A549 (cell line): ENCODE data around the gene NAT8L. TPM values are rescaled to one million over a fixed set of nuclear protein-coding genes. Genes with fewer than 3 reads are reported as not detected.

Experiments used
- ATAC-seq, 2 experiments: fragments of 200-7000 bp in 1 of 2; fragments of >200 bp in 1 of 2; cut with Nextera tagmentation in 1 of 2; cut with Tn5 transposase in 1 of 2; 3 replicates each; pipeline versions ENCODE4 v1.8.0 to v1.9.1; 2018 to 2020; ENCODE audit warnings: mild to moderate bottlenecking in 1 of 2, moderate library complexity in 1 of 2
- CTCF ChIA-PET: fragments of 300-600 bp; sonication (Branson Sonifier 250); formaldehyde crosslinking; extraction: SDS; loops from one replicate; lab custom pipeline; 2021; ENCODE audit warnings: antibody characterized with exemption, inconsistent platforms; lab: Yijun Ruan, JAX
- POLR2A ChIA-PET: fragments of 350-600 bp; formaldehyde crosslinking; extraction: SDS; loops from one replicate; lab custom pipeline; 2021; ENCODE audit warnings: antibody characterized with exemption, inconsistent platforms; lab: Yijun Ruan, JAX
- DNase-seq, 2 experiments: peaks; one replicate each; pipeline versions ENCODE4 v3.0.0 to v3.0.0-alpha.2; 2011 to 2016; ENCODE audit warnings: low read depth in 1 of 2, low spot score in 1 of 2
- FAIRE-seq: peaks from 2 replicates; lab custom pipeline; 2011; peaks lifted over from hg19 to GRCh38; lab: Jason Lieb, UNC
- H3K27ac ChIP-seq, 2 experiments: fragments of >200 bp; sonication (Bioruptor Twin); formaldehyde crosslinking; 3 replicates each; pipeline ENCODE4 v1.5.1; 2016 to 2017
- H3K4me1 ChIP-seq: fragments of >200 bp; sonication (Bioruptor Twin); formaldehyde crosslinking; 3 replicates; pipeline ENCODE4 v1.6.1; 2016
- H3K4me2 ChIP-seq: fragments of >200 bp; sonication (Bioruptor Twin); formaldehyde crosslinking; 3 replicates; pipeline ENCODE4 v1.6.1; 2016
- H3K4me3 ChIP-seq: fragments of >200 bp; sonication (Bioruptor Twin); formaldehyde crosslinking; 3 replicates; pipeline ENCODE4 v1.5.1; 2016
- H3K9me3 ChIP-seq: fragments of >200 bp; sonication (Bioruptor Twin); formaldehyde crosslinking; 3 replicates; pipeline ENCODE4 v1.6.1; 2016
- CBX2 ChIP-seq: fragments of 200-600 bp; sonication (generic); IDR thresholded peaks from 2 replicates; pipeline ENCODE4 v1.6.1; 2016; ENCODE audit warnings: low read depth, mild to moderate bottlenecking, borderline replicate concordance
- CHD4 ChIP-seq: fragments of 200-600 bp; sonication (generic); IDR thresholded peaks from 2 replicates; pipeline ENCODE4 v1.6.1; 2016; ENCODE audit warnings: antibody characterized with exemption, mild to moderate bottlenecking, borderline replicate concordance
- FOSB ChIP-seq: fragments of 250-450 bp; sonication (Bioruptor Pico); IDR thresholded peaks from 2 replicates; pipeline ENCODE4 v1.5.0; 2020; ENCODE audit warnings: mild to moderate bottlenecking, moderate library complexity
- FOSL2 ChIP-seq, 2 experiments: fragments of 450-650 bp in 1 of 2; fragments of >200 bp in 1 of 2; sonication (Bioruptor Twin) in 1 of 2; formaldehyde crosslinking; IDR thresholded peaks; 2 replicates each; pipeline versions ENCODE4 v1.5.0 to v1.6.1; 2016 to 2020; ENCODE audit warnings: mild to moderate bottlenecking in 1 of 2, moderate library complexity in 1 of 2
- HOXA7 ChIP-seq: fragments of 250-450 bp; sonication (Bioruptor Pico); IDR thresholded peaks from 2 replicates; pipeline ENCODE4 v1.5.0; 2020; ENCODE audit warnings: mild to moderate bottlenecking, moderate library complexity
- MYC ChIP-seq: IDR thresholded peaks from 2 replicates; pipeline ENCODE4 v1.6.1; 2012; ENCODE audit warnings: mild to moderate bottlenecking, inconsistent platforms, low read length, improper control_type of control experiment, borderline replicate concordance
- NFE2L2 ChIP-seq: fragments of 150-350 bp; conservative IDR thresholded peaks from 2 replicates; pipeline ENCODE4 v1.6.1; 2014; ENCODE audit warnings: low read length
- NPAS2 ChIP-seq: fragments of 250-450 bp; sonication (Bioruptor Pico); IDR thresholded peaks from 2 replicates; pipeline ENCODE4 v1.8.0; 2022; ENCODE audit warnings: mild to moderate bottlenecking, moderate library complexity, borderline replicate concordance
- POLR2A ChIP-seq: IDR thresholded peaks from 2 replicates; pipeline ENCODE4 v1.6.1; 2012; ENCODE audit warnings: mild to moderate bottlenecking, low read length
- RAD21 ChIP-seq, 2 experiments: fragments of >200 bp in 1 of 2; sonication (Bioruptor Twin) in 1 of 2; formaldehyde crosslinking in 1 of 2; IDR thresholded peaks in 1 of 2; conservative IDR thresholded peaks in 1 of 2; 2 replicates in 1 of 2; 3 replicates in 1 of 2; pipeline ENCODE4 v1.6.1; 2012 to 2018; ENCODE audit warnings: inconsistent platforms in 1 of 2
- RARB ChIP-seq: fragments of 250-450 bp; sonication (Bioruptor Pico); IDR thresholded peaks from 2 replicates; pipeline ENCODE4 v1.8.0; 2021; ENCODE audit warnings: mild to moderate bottlenecking, moderate library complexity
- TP53 ChIP-seq: fragments of 250-450 bp; sonication (Bioruptor Pico); IDR thresholded peaks from 2 replicates; pipeline ENCODE4 v1.5.0; 2021; ENCODE audit warnings: mild to moderate bottlenecking, moderate library complexity
- ZFP36 ChIP-seq: fragments of 450-650 bp; IDR thresholded peaks from 2 replicates; pipeline ENCODE4 v1.6.1; 2014; ENCODE audit warnings: borderline replicate concordance; ENCODE audit not compliant: partially characterized antibody
- ZNF302 ChIP-seq: fragments of 250-450 bp; sonication (Bioruptor Pico); IDR thresholded peaks from 2 replicates; pipeline ENCODE4 v1.9.0; 2021; ENCODE audit warnings: inconsistent platforms, mild to moderate bottlenecking, moderate library complexity
- WGBS: methylation state at CpG from one replicate; pipeline ENCODE4 v1.1.6; 2017; ENCODE audit errors: missing lambda C conversion rate; 5-methylcytosine and 5-hydroxymethylcytosine counted together
- polyA plus RNA-seq, 4 experiments: library from polyadenylated mRNA; depleted of rRNA in 3 of 4; stranded (reverse); fragments of >200 nt; fragmentation: RNase III in 1 of 4; extraction: RNeasy Plus Mini Kit Qiagen cat#74134 plus additional on column Dnase treatment in 1 of 4; gene quantifications; 2 replicates in 3 of 4; 3 replicates in 1 of 4; pipeline ENCODE4 v1.2.3, GENCODE V29; 2011 to 2017
- TF ChIP-seq, protein P1 (sequence below): fragments of >200 bp; sonication (Bioruptor Twin); formaldehyde crosslinking; IDR thresholded peaks from 3 replicates; pipeline ENCODE4 v1.5.1; 2016
- TF ChIP-seq, protein P2 (sequence below): fragments of >200 bp; sonication (Bioruptor Twin); formaldehyde crosslinking; IDR thresholded peaks from 2 replicates; pipeline ENCODE4 v1.6.1; 2016
- TF ChIP-seq, protein P3 (sequence below): fragments of 250-450 bp; sonication (Bioruptor Pico); IDR thresholded peaks from 2 replicates; pipeline ENCODE4 v1.5.0; 2021; ENCODE audit warnings: mild to moderate bottlenecking, moderate library complexity, borderline replicate concordance

The NAT8L gene
- polyA plus RNA-seq, 2 of the 4 experiments (the other 2 are of a cell fraction): 2.6 to 8.2 TPM

DNA sequence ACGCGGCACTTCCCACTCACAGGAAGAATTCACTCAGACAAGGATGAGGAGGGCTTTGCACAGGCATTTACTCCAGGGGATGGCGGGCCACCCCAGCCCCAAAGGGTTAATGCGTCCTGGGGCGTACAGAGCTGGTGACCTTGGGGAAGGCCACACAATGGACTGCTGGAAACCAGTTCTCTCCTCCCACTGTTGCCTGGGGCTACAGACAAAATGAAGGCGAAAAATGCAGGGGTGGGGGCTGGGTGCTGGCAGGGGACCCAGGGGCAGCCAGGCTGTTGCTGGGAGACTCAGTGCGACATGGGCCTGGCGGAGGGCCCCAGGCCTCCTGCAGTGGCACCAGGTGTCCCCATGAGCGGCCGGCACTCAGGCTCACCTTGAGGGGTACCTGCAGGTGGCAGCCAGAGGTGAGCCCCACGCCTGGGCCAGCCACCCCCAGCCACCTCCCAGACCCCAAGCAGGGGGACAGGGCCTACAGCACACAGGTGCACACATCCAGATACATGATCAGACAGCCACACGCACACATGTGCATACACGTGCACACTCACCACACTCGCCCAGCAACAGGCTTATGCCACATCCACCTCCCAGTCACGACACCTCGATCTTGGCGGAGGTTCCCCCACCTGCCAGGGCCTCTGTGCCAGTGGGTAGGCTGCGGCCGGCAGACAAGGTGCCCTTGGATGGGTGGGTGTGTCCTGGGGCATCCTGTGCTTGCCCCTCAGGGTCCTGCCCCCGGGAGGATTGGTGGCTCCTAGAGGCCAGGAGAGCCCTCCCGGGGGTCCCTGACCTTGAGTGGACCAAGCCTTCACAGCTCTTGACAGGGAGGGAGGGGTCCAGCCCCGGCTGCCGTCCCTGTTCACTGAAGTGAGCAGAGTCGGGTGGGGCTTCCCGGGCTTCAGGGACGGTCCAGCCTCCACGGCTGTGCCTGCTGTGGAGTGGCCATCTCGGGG, 13.1 kb downstream of the NAT8L start:
- ATAC-seq (no peak), FAIRE-seq (no peak), DNase-seq (no peak)
- Histone ChIP-seq H3K4me2 (no peak overlapping the region), H3K4me3 (no peak overlapping the region), H3K9me3 (no peaks in the 10 kb centered on the region), H3K27ac (no peak overlapping the region), H3K4me1 (no peaks in the 10 kb centered on the region)
- 100% methylated on average over 8 of the region's 28 CpGs for WGBS
- POLR2A ChIA-PET: no interaction called here
- TF ChIP-seq HOXA7 (no peak), RAD21 (conservative IDR thresholded peaks at IDR 0.05 in 1 of 2, IDR thresholded peaks at IDR 0.05 in 1 of 2) (no peak), NPAS2 (CRISPR knock-in tag) (no peak), CBX2 (no peak), FOSL2 (IDR thresholded peaks at IDR 0.05) (no peak), FOSL2 (CRISPR knock-in tag; IDR thresholded peaks at IDR 0.05) (no peak), MYC (no peak), RARB (CRISPR knock-in tag) (no peak), CHD4 (no peak), NFE2L2 (no peak), POLR2A (no peak), ZNF302 (CRISPR knock-in tag) (no peak), TP53 (no peak), ZFP36 (no peak)
- TF ChIP-seq, protein P1, sequence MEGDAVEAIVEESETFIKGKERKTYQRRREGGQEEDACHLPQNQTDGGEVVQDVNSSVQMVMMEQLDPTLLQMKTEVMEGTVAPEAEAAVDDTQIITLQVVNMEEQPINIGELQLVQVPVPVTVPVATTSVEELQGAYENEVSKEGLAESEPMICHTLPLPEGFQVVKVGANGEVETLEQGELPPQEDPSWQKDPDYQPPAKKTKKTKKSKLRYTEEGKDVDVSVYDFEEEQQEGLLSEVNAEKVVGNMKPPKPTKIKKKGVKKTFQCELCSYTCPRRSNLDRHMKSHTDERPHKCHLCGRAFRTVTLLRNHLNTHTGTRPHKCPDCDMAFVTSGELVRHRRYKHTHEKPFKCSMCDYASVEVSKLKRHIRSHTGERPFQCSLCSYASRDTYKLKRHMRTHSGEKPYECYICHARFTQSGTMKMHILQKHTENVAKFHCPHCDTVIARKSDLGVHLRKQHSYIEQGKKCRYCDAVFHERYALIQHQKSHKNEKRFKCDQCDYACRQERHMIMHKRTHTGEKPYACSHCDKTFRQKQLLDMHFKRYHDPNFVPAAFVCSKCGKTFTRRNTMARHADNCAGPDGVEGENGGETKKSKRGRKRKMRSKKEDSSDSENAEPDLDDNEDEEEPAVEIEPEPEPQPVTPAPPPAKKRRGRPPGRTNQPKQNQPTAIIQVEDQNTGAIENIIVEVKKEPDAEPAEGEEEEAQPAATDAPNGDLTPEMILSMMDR: no peak
- TF ChIP-seq, protein P2, sequence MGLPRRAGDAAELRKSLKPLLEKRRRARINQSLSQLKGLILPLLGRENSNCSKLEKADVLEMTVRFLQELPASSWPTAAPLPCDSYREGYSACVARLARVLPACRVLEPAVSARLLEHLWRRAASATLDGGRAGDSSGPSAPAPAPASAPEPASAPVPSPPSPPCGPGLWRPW: no peak
- TF ChIP-seq, protein P3, sequence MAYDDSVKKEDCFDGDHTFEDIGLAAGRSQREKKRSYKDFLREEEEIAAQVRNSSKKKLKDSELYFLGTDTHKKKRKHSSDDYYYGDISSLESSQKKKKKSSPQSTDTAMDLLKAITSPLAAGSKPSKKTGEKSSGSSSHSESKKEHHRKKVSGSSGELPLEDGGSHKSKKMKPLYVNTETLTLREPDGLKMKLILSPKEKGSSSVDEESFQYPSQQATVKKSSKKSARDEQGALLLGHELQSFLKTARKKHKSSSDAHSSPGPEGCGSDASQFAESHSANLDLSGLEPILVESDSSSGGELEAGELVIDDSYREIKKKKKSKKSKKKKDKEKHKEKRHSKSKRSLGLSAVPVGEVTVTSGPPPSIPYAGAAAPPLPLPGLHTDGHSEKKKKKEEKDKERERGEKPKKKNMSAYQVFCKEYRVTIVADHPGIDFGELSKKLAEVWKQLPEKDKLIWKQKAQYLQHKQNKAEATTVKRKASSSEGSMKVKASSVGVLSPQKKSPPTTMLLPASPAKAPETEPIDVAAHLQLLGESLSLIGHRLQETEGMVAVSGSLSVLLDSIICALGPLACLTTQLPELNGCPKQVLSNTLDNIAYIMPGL (CRISPR knock-in tag): no peak
- CTCF ChIA-PET: interaction anchor here (1.3 kb wide), 1 partner anchor 16 kb away, joined by 3 read pairs; no protein-coding TSS in a partner anchor

DNA sequence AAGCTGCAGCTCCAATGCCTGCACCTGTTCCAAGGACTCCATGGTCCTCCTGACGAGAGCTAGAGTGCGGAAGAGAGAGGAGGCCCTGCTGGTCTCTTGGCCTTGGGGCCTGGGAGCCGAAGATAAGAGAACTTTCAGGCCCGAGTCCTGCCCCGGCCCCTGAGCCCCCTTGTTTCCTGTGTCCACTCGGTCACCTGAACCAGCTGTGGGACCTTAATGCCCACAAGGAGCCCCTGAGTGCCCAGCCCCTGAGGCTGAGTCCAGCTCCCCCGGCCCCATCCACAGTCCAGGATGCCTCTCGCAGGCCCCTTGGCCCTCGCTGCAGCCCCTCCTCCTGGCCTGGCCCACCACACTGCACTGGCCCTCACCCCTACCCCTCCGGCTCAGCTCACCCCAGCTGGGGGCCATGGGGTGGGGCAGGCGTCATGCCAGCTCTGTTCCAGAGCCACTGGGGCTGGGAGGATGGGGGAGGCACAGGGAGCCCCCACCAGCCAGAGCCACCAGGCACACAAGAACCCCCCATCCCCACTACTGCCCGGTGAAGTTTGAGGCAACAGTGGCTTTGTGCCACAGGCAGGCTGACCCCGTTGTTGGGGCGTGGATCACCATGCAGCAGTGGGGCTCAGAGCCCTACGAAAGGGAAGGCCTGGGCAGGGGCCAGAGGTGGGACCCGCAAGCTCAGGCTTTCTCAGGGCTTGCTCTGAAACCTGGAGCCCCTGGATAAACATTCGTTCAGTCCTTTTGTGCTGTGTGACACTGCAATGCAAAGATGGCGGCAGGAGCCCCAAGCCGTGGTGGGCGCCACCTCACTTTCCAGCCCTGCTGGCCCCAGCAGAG, 14.1 kb downstream of the NAT8L start:
- Histone ChIP-seq H3K4me2 (no peak overlapping the region), H3K4me3 (no peak overlapping the region), H3K27ac (no peak overlapping the region), H3K9me3 (no peaks in the 10 kb centered on the region), H3K4me1 (no peaks in the 10 kb centered on the region)
- DNase-seq: no peak
- TF ChIP-seq FOSB (CRISPR knock-in tag): no peak
- WGBS: 88% methylated on average over 16 of the region's 20 CpGs
- ChIA-PET CTCF (no interaction called here), POLR2A (no interaction called here)
- ATAC-seq: no peak
- no peak for FAIRE-seq
